Mammary epithelial cell (primary cell): Measurements from ENCODE around the gene CEP85L.

ENCODE experiments used
- CTCF ChIP-seq, 2 donors: IDR thresholded peaks in 1 of 2; conservative IDR thresholded peaks in 1 of 2; 2 replicates each; pipeline ENCODE4 v1.5.1; 2011 to 2012; ENCODE audit warnings: inconsistent platforms in 2 of 2, low read length in 2 of 2, mild to moderate bottlenecking in 2 of 2, control low read depth in 1 of 2, low read depth in 1 of 2; ENCODE audit not compliant: insufficient read depth in 1 of 2; ENCODE audit errors: extremely low read depth in 1 of 2
- EZH2 ChIP-seq: IDR thresholded peaks from 2 replicates; pipeline ENCODE4 v1.6.1; 2012; ENCODE audit warnings: low read length, inconsistent platforms, borderline replicate concordance

- TF ChIP-seq CTCF (conservative IDR thresholded peaks at IDR 0.05 in 1 of 2, IDR thresholded peaks at IDR 0.05 in 1 of 2; ENCODE audit: extremely low read depth in 1 of 2, insufficient read depth in 1 of 2, low read depth in 1 of 2, low read length in 2 of 2) (no peak), EZH2 (no peak)
Observed at GRCh38 chr6:118611334-118611733, 40.1 kb downstream of the CEP85L start.
